ENCODE results near the gene RAB11FIP2.

The RAB11FIP2 gene

DNA sequence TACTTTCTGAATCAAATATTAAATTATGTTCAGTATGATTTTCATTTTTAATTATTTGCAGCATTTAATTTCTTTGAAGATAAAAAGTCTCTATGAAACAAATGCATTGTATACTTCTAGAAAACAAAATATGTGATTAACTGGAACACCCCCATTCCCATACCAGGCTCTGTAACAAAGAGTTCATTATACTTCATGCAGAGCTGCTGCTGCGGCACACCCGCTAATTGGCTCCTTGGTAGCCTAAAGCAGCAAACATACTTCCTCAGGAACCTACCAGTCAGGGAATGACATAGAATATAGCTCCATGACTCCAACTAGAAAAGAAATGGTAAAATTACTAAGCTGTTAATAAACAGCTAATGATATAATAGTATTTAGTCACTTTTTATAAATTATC lies 19.3 kb downstream of the RAB11FIP2 start:
- TF ChIP-seq, protein P1, sequence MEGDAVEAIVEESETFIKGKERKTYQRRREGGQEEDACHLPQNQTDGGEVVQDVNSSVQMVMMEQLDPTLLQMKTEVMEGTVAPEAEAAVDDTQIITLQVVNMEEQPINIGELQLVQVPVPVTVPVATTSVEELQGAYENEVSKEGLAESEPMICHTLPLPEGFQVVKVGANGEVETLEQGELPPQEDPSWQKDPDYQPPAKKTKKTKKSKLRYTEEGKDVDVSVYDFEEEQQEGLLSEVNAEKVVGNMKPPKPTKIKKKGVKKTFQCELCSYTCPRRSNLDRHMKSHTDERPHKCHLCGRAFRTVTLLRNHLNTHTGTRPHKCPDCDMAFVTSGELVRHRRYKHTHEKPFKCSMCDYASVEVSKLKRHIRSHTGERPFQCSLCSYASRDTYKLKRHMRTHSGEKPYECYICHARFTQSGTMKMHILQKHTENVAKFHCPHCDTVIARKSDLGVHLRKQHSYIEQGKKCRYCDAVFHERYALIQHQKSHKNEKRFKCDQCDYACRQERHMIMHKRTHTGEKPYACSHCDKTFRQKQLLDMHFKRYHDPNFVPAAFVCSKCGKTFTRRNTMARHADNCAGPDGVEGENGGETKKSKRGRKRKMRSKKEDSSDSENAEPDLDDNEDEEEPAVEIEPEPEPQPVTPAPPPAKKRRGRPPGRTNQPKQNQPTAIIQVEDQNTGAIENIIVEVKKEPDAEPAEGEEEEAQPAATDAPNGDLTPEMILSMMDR (IDR thresholded peaks at IDR 0.05; ENCODE audit: insufficient read depth, low read length, poor library complexity, severe bottlenecking) = no peak
- H3K36me3 ChIP-seq (ENCODE audit: control insufficient read depth, insufficient read depth, low read length) = no peaks in the 10 kb centered on the region; the same call in 1 of the 2 replicates
- no peak for DNase-seq (ENCODE audit: extremely low read depth, insufficient read length)
- no peaks in the 10 kb centered on the region for H3K27me3 ChIP-seq (replicated peaks; ENCODE audit: control insufficient read depth, insufficient read depth, low read length)
- H3K4me3 ChIP-seq (replicated peaks; ENCODE audit: low read depth, low read length) = no peak overlapping the region

DNA sequence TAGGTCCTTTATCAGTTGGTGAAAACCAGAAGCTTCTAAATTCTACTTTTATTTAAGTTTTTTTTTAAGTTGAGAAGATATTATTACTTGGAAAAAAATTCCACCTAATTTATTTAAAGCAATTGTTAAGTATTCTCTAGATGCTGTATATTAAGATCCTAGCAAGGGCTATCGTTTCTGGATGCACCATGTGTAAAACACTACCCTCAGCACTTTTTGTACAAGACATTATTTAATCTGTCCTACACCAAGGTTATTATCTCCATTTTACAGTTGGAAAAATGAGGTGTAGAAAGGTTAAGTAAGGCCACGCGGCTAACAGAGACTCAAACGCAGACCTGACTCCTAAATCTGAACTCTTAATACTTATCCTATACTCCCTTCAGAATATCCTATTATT lies 19.8 kb downstream of the RAB11FIP2 start:
- no peak for DNase-seq (ENCODE audit: extremely low read depth, insufficient read length)
- Histone ChIP-seq H3K27me3 (replicated peaks; ENCODE audit: control insufficient read depth, insufficient read depth, low read length) (no peaks in the 10 kb centered on the region), H3K36me3 (ENCODE audit: control insufficient read depth, insufficient read depth, low read length) (no peaks in the 10 kb centered on the region; the same call in 1 of the 2 replicates), H3K4me3 (replicated peaks; ENCODE audit: low read depth, low read length) (no peak overlapping the region)
- TF ChIP-seq, protein P1 (IDR thresholded peaks at IDR 0.05; ENCODE audit: insufficient read depth, low read length, poor library complexity, severe bottlenecking) = no peak

DNA sequence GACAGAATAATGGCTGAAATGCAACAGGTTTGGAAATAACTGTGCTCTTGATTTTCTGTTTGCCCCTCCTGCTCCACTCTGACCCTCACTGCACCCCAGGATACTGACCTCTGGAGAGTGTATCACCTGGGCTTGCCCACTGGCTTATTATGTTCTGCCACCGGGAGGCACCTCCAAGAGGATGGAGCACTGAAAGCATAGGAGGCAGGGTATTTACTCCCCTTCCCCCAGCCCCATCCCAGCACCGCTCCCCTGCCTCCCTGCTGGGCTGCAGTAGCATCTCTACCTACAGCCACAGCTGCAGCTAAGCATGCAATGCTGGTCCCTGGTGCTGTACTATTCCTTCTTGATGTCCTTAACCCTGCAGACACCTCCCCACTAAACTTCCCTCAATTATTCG lies 26.4 kb downstream of the RAB11FIP2 start:
- DNase-seq (ENCODE audit: extremely low read depth, insufficient read length) = no peak
- TF ChIP-seq, protein P1 (IDR thresholded peaks at IDR 0.05; ENCODE audit: insufficient read depth, low read length, poor library complexity, severe bottlenecking) = no peak
- H3K4me3 ChIP-seq (replicated peaks; ENCODE audit: low read depth, low read length) = no peak overlapping the region
- no peaks in the 10 kb centered on the region; the same call in 1 of the 2 replicates for H3K36me3 ChIP-seq (ENCODE audit: control insufficient read depth, insufficient read depth, low read length)
- H3K27me3 ChIP-seq (replicated peaks; ENCODE audit: control insufficient read depth, insufficient read depth, low read length) = no peaks in the 10 kb centered on the region

DNA sequence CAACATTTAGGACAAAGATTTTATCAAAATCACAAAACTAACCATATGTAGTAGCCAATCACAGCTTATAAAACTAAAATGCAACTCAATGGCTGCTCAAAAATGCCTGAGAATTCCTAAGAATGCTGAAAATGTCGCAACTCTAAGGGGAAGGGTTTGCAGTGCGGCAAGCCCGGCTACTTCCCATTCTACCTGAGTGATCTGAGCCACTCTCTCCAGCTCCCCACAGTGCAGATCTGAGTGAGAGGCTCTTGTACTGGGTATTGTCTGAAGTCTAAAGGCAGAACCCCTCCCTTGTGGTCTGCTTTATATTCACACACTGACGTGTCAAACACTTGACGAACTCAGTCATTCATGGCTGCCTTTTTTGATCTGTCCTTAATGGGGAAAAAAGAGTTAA lies 28.9 kb downstream of the RAB11FIP2 start:
- Histone ChIP-seq H3K27me3 (replicated peaks; ENCODE audit: control insufficient read depth, insufficient read depth, low read length) (no peaks in the 10 kb centered on the region), H3K36me3 (ENCODE audit: control insufficient read depth, insufficient read depth, low read length) (no peaks in the 10 kb centered on the region), H3K4me3 (replicated peaks; ENCODE audit: low read depth, low read length) (no peak overlapping the region)
- TF ChIP-seq, protein P1 (IDR thresholded peaks at IDR 0.05; ENCODE audit: insufficient read depth, low read length, poor library complexity, severe bottlenecking) = no peak
- DNase-seq (ENCODE audit: extremely low read depth, insufficient read length) = no peak

DNA sequence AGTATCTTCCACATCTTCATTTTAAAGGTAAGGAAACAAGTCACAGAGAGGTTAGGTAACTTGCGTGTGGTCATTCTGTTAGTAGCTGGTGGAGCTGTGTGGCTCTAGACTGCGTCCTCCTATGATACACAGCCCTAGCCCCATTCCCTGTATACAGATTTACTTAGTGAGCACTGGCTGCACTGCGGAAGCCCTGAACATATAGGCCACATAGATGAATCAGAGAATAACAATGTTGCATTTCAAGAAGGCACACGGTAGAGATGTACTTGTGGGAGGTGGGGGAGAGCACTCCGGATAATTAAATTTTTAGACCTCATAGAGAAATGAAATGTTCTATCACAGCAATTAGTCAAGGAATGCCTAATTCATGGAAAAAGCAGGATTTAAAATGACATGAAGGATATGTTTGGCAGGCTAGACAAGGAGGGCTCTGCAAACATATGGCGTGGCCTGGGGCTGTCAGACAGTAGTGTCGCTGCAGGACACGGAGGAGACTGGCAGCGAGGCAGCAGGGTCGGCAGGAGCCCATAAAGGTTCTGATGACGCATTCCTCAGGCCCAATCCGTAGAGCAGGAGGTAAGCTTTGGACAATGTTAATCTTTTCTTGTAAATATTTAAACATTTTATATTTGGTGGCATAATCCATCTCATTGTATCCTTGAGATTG lies 29.5 kb downstream of the RAB11FIP2 start:
- TF ChIP-seq, protein P1 (IDR thresholded peaks at IDR 0.05; ENCODE audit: insufficient read depth, low read length, poor library complexity, severe bottlenecking) = no peak
- Histone ChIP-seq H3K36me3 (ENCODE audit: control insufficient read depth, insufficient read depth, low read length) (no peaks in the 10 kb centered on the region), H3K27me3 (replicated peaks; ENCODE audit: control insufficient read depth, insufficient read depth, low read length) (no peaks in the 10 kb centered on the region), H3K4me3 (replicated peaks; ENCODE audit: low read depth, low read length) (no peak overlapping the region)
- DNase-seq (ENCODE audit: extremely low read depth, insufficient read length) = no peak

Measured in GM06990 (cell line).